HG02981 (cell line): ENCODE data around the gene OBSCN.

Experiments
- ATAC-seq: cut with Tn5 transposase; IDR thresholded peaks from one replicate; pipeline ENCODE4 v1.9.1; 2021; ENCODE audit warnings: mild to moderate bottlenecking, moderate library complexity; ENCODE audit not compliant: unreplicated experiment

The OBSCN gene

DNA sequence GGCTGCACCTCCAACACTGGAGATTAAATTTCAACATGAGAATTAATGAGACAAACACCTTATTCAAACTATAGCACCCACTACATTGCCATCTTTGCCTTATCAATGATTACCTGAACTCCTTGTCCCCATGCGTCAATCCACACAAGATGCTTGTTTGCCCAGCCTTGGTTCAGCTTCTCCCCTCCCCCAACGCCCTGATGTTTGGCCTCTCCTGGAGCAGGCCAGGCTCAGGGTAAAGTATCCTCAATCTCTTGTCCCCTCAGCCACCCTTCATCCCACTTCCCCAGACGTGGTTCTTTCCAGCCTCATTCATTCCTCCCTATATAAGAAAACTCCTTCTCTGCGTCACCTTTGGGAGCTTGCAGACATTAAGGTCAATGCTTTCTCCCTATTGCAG, 220.6 kb downstream of the OBSCN start:
- ATAC-seq: no peak
